Endometrial microvascular endothelial cells (primary cell): ENCODE data around the gene GALNTL6. TPM values are rescaled to one million over a fixed set of nuclear protein-coding genes. Genes with fewer than 3 reads are reported as not detected.

ENCODE experiments used
- in situ Hi-C: cut with HindIII; loops from 2 replicates; pipeline ENCODE4 v1.10.0; 2017; ENCODE audit warnings: low sequenced_read_pairs, low pct_unique_long_range_greater_than_20kb; ENCODE audit errors: inconsistent ontology term
- total RNA-seq: library from RNA; depleted of rRNA; stranded (reverse); fragments of >200 nt; gene quantifications from one replicate; pipeline ENCODE4 v1.2.3, GENCODE V29; 2015; ENCODE audit errors: inconsistent ontology term

The GALNTL6 gene
- total RNA-seq, 1 donor from 2014 or later = not detected

GRCh38 chr4:172554588-172554987 lies 741.4 kb downstream of the GALNTL6 start:
- in situ Hi-C loops = no loop called here

- in situ Hi-C loops = no loop called here
Measured at GRCh38 chr4:172555725-172556124, 742.5 kb downstream of the GALNTL6 start.

- in situ Hi-C loops = no loop called here
Measured at GRCh38 chr4:172573899-172574298, 760.7 kb downstream of the GALNTL6 start.

- in situ Hi-C loops = no loop called here
Measured at GRCh38 chr4:172578712-172579111, 765.5 kb downstream of the GALNTL6 start.

- in situ Hi-C loops = no loop called here
Measured at GRCh38 chr4:172584816-172585215, 771.6 kb downstream of the GALNTL6 start.

GRCh38 chr4:172596206-172596605 lies 783.0 kb downstream of the GALNTL6 start:
- in situ Hi-C loops = no loop called here

- in situ Hi-C loops = no loop called here
Measured at GRCh38 chr4:172599554-172599953, 786.4 kb downstream of the GALNTL6 start.

- in situ Hi-C loops = no loop called here
Measured at GRCh38 chr4:172601195-172601594, 788.0 kb downstream of the GALNTL6 start.

- in situ Hi-C loops = no loop called here
Measured at GRCh38 chr4:172619218-172619617, 806.0 kb downstream of the GALNTL6 start.

GRCh38 chr4:172619798-172620197 lies 806.6 kb downstream of the GALNTL6 start:
- in situ Hi-C loops = no loop called here

- in situ Hi-C loops = no loop called here
Measured at GRCh38 chr4:172628263-172628662, 815.1 kb downstream of the GALNTL6 start.

- in situ Hi-C loops = no loop called here
Measured at GRCh38 chr4:172630280-172630679, 817.1 kb downstream of the GALNTL6 start.

- in situ Hi-C loops = no loop called here
Measured at GRCh38 chr4:172631832-172632231, 818.6 kb downstream of the GALNTL6 start.

- in situ Hi-C loops = no loop called here
Measured at GRCh38 chr4:172648471-172648870, 835.3 kb downstream of the GALNTL6 start.

- in situ Hi-C loops = no loop called here
Measured at GRCh38 chr4:172649143-172649542, 835.9 kb downstream of the GALNTL6 start.

- in situ Hi-C loops = no loop called here
Measured at GRCh38 chr4:172650758-172651530, 837.7 kb downstream of the GALNTL6 start.

GRCh38 chr4:172651961-172652360 lies 838.8 kb downstream of the GALNTL6 start:
- in situ Hi-C loops = no loop called here

GRCh38 chr4:172652369-172652768 lies 839.2 kb downstream of the GALNTL6 start:
- in situ Hi-C loops = no loop called here

- in situ Hi-C loops = no loop called here
Measured at GRCh38 chr4:172653676-172654075, 840.5 kb downstream of the GALNTL6 start.

GRCh38 chr4:172654457-172654856 lies 841.3 kb downstream of the GALNTL6 start:
- in situ Hi-C loops = no loop called here

GRCh38 chr4:172656055-172656454 lies 842.9 kb downstream of the GALNTL6 start:
- in situ Hi-C loops = no loop called here
